HG03521 (cell line): ENCODE results near the gene ZBTB6.

Experiments used
- ATAC-seq: cut with Tn5 transposase; IDR thresholded peaks from one replicate; pipeline ENCODE4 v1.9.1; 2021; ENCODE audit warnings: mild to moderate bottlenecking, moderate library complexity; ENCODE audit not compliant: unreplicated experiment

ZBTB6 gene, protein sequence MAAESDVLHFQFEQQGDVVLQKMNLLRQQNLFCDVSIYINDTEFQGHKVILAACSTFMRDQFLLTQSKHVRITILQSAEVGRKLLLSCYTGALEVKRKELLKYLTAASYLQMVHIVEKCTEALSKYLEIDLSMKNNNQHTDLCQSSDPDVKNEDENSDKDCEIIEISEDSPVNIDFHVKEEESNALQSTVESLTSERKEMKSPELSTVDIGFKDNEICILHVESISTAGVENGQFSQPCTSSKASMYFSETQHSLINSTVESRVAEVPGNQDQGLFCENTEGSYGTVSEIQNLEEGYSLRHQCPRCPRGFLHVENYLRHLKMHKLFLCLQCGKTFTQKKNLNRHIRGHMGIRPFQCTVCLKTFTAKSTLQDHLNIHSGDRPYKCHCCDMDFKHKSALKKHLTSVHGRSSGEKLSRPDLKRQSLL

DNA sequence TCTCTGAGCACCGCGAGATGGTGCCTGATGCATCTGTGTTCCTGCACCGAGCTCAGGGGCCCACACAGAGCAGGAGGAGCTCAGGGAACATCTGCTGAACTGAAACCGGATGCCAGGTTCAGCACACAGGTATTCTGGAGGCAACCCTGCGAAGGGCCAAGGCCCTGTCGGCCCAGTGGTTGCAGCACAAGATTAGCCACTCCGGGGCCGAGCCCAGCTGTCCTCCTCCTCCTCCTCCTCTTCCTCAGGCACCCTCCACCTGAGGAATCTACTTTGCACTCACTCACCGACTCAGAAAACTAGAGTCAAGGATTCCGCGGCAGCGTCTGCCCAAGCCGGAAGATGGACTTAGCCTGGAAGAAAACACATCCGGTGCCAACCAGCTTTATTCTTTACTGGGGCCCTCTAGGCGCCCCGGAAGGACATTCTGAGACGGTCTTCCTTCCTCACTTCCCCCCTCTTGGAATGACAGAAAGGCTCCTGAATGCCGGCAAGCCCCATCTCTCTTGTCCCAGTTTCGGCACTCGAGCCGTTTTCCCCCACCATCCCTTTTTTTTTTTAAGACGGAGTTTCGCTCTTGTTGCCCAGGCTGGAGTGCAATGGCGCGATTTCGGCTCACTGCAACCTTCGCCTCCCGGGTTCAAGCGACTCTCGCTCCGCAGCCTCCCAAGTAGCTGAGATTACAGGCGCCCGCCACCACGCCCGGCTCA, at the start of gene ZBTB6:
Gene ZBTB6 (minus strand): TSS at position 360 of the 710 bp plus-strand sequence. CDS start 1,251 bp downstream, outside the sequence.
- ATAC-seq: peak; percentile 99

DNA sequence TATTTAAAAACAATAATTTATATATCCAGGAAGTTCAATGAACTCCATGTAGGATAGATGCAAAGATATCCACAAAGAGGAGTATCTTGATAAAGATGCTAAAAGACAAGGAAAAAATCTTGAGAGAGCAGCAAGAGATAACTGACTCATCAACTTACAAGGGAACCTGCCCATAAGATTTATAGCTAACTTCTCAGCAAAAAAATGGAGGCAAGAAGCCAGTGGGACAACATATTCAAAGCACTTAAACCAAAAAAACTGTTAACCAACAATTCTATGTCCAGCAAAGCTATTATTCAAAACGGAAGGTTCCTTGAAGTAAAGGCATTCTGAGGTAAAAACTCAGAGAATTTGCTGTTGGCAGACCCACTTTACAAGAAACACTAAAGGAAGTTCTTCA, 48.0 kb upstream of the ZBTB6 start:
- no peak for ATAC-seq

DNA sequence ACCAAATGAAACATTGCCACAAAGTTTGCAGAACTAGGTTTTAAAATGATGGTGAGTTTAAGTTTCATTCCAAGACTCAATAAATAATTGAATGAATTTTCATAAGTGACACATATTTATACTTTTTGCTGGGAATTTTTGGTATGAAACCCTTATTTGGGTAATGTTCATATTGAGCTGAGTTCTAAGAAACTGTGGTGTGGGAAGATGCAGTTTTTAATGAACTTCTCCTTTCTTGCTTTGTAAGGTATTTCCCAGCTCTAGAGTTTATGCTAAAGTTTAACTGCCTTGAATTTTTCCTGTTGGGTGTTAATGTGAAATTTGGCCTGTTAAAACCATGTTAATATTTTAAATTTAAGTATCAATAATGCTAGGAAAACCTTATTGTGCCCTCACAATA, 42.8 kb upstream of the ZBTB6 start:
- no peak for ATAC-seq

DNA sequence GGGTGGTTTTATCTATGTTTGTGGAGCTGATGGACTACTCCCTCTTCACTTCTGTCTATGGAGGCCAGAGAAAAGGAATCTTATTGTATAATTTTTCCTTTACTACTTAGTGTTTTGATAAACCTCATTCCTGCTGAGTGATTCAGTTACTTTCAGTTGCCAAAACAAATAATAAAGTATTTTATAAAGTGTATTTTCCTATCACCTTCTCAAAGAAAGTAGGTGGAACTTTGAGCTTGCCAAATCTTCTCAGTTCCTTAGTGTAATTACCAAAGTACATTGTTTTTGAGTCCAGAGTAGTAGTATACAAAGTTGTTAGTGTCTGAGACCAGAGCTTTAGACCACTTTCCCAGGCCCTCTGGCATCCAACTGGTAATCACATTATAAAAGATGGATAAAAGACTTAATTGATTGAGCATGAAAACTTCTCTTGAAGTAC, 41.1 kb upstream of the ZBTB6 start:
- no peak for ATAC-seq

DNA sequence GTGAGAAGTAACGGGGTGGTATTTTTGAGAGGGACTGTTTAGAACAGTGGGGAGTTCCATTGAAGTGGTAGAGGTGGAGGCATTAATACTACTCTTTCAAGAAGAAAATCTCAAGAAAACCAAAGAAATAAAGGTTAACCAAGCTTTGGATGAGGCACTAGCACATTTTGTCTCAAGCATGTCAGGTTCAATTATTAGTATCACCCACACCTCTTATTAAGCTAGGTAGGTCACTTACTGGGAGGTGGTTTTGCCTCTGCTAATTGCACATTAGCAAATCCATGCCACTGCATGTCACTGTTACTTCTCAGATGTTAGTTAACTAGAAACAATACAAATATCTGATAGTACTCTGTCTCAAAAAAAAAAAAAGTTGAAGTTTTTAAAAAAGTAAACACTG, 37.9 kb upstream of the ZBTB6 start:
- no peak for ATAC-seq

DNA sequence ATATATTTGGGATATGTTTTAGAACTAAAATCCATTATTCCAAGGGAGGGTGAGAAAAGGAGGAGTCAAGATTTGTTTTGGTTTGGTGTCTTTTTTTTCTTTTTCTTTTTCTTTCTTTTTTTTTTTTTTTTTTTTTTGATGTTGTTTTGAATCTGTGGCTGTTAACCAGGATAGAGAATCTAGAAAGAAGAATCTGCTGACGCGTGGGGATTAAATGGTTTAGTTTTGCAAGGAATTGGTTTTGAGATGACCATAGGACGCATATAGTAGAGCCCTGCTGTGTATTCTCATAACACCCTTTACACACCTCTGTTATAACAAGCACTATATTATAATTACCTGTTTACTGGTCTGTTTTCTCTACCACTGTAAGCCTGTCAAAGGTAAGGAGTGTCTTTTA, 37.1 kb upstream of the ZBTB6 start:
- ATAC-seq: no peak

DNA sequence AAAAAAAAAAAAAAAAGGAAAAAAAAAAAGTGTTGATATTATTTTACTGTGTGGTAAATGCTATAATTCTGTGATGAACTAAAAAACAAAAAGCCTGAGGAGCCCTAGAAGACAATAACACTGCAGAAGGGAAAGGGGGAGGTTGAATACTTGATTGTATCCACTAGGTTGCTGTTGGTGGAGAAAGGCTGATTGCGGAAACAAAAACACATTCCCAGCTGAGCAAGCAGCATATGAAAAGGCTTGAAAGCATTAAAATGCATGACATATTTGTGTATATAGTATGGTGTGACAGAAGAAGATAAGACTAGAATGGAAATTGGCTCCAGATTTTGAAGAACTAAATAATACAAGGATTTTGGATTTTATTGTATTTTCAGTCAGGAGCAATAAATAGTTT, 36.6 kb upstream of the ZBTB6 start:
- ATAC-seq: no peak

DNA sequence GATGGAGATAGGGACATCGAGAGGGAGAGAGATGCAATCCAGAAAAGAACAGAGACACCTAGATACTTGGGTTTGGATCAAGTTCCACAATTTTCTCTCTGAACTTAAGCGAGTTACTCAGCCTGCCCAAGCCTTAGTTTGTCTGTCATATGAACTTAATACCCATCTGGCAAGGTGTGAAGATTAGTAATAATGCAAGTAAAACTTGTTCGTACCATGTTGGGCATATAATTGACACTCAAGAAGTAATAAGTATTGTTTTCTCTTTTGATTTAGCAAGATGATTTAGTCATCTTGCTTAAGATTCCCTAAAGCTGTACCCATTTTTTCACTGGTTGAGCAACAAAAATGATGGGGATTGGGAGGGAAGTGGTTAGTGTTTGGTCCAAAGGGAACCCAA, 35.2 kb upstream of the ZBTB6 start:
- no peak for ATAC-seq

DNA sequence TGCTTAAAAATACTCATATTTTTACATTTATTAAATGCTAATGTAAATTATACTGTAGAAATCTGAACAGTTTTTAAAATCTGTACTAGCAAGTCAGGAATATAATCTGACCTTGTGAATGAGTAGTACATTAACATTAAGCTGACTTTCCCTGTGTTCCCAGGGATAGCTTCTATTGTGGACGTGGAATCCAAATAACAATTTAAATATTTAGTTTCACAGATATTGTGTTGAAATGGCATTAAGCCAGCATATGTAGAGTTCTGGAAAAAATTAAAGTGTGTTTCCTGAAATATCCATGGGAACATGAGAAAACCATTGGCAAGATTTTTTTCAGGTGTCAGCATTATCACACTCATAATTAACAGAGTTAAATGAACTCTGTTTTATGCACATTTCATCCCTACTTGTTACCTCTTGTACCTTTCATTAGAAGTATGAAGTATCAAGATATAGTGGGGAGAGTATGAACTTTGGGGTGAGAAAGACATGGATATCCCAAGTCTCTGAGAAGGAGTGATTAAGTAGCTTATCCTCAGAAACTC, 33.4 kb upstream of the ZBTB6 start:
- no peak for ATAC-seq

DNA sequence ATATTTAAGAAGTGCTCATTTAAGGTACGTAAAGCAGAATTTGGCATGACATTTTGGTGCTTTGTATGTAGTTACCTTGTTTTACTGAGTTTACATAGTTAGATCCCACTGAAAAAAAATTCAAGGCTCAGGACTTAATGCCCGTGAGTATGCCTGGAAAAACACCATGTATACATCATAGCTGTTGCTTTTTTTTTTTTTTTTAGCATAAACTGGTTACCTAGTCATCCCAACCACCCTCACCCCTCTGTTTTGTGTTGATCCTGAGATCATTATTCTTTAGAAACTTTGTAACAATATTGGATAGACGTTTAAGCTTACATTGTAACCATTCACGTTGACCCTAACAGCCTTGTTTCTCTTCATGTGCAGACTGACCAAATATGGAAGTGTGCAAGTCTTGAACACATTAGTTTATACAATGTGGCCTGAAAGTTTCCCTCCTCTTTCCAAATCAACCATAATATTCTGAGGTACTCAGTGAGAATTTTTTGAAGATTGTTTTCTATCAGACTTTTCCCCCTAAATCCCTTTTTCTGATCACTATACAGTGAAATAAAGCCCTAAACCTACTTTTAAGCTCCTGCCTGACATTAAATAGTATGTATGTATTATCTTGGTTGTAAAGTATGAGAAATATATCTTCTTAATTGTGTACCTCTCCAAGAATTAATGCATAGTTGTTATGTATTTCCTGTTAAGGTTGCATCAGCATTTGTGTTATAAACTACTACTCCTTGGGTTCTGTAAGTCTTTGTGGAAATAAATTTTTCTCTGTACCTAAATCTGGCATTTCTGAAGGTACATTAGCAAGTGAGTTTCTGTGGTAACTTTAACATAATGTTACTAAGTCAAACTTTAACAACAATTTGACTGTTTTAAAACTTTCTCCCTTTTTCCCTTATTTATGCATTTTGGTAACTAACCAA, 32.1 kb upstream of the ZBTB6 start:
- no peak for ATAC-seq

DNA sequence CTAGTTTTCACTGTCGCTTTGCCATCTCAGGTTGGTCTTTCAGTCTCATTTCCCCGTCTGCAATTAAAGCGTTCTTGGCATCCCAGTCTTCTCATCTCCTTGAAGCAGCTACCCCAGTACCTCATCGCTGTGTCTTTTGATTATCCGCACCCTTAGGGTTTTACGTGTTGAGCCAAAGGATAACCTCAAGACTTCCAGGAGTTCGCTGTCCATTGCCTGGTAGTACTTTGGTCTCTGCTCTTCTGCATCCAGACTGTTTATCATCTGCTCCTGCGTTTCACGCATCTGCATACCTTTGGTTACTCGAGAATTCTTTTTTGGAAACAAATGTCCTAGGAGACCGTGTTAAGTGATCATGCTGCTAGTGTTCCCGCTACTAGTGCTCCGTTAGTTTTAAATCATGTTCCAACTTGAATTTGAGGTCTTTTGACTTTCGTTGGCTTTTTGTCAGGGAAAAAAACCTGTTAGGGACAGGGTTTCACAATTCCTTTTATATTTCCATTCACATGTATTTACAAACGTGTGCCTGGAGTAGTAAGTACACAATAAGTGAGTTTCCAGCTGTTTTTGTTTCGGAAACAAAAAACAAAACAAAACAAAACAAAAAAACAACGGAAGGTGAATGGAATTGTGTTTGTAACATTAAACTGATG, 28.6 kb upstream of the ZBTB6 start:
- ATAC-seq: no peak

DNA sequence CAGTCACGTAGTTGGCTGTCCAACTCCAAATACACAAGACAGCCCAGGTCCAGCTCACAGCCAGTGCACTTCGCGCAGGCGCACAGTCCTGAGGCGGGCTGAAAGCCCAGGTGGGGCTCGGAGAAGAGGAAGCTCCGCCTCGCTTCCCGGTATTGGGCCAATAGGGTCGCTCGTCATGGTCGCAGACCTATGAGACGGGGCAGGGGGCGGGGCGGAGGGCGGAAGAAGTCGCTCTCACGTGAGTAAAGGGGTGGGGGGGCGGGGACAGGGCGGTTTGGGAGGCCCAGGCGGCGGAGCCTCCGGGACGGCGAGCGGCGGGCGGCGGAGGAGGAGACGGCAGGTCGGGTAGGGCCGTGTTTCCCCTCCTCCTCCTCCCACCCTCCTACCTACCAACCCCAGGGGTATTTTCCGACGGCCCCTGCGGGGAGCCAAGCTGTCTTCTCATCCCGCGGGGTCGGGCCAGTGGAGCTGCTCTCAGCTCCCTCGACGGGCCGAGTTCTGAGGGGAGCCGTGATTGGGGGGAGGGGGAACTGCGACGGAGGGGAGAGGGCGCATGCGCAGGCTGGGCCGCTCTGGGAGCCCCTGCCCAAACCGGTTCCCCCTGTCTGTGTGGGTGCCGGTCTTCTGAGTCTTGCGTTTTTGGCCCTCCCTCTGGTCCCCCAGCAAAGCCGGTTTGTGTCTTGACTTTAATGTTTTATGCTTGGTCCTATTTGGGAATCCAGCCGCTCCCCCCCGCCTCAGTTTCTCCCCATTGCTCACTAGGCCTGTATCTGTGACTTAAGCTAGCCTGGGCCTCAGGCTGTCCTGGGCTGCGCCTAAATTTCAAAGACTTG, 27.8 kb upstream of the ZBTB6 start, which contains the start of gene RABGAP1:
Gene RABGAP1 (plus strand): TSS at position 272 of the 833 bp plus-strand sequence. CDS start 16,040 bp downstream, outside the sequence.
- peak; percentile 98 for ATAC-seq

DNA sequence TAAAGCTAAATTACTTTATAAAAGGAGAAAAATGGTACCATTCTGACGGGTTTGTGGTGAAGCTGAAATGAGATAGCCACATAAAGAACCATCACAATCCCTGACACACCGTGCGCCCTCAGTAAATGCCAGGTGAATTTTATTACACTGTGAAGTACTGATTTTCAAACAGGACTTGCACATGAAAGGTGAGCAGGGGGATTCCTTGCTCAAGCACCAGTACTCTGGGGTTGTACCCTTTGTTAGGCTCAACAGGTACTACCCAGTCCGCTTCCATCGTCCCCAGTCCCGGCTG, 27.3 kb upstream of the ZBTB6 start:
- no peak for ATAC-seq

DNA sequence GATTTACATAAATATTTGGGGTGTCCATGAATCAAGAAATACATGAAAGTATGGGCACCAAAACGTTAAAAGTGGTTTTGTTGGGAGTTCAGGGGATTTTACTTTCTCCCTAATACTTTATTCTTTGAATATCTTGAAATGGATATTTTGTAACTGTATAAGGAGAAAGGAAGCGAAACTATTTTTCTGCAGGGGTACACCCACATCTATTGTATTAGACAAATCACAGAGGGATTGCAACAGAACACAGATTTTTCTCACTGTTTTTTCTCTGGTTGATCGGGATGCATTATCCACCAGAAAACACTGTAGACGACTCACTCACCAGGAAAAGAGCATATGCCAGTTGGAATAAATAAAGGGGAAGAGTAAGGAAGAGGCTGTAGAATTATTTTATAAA, 26.5 kb upstream of the ZBTB6 start:
- no peak for ATAC-seq

DNA sequence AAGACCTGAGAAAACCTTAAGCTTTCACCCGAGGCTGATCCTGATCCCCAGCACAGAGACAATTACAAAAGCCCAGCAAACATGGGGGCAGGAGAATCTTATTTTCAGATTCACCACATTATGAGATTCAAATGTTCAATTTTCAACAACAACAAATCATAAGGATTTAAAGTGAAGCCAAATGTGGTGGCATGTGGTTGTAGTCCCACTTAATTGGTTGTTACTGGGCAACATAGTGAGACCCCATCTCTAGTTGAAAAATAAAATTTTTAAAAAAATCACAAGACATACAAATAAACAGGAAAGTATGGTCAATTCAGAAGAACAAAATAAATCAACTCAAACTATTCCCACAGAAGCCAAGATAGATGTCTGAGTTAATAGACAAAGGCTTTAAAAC, 23.8 kb upstream of the ZBTB6 start:
- no peak for ATAC-seq

DNA sequence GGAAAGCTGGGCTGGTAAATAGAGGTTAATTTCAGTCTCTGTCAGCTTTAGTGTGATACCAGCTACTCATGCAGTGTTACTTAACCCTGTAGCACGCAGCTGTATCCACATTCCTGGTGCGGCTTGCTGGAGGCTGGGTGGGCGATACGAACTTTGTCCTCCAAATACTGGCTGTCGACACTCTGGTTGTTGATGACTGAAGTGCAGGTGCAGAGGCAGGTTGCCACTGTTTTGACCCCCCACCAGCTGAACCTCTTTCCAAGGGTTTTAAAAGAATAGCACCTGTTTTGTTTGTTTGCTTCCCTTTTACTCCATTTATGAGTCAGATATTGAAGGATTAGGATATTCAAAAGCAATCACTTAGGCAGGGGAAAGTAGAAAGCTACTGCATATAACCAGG, 23.3 kb upstream of the ZBTB6 start:
- ATAC-seq: no peak

DNA sequence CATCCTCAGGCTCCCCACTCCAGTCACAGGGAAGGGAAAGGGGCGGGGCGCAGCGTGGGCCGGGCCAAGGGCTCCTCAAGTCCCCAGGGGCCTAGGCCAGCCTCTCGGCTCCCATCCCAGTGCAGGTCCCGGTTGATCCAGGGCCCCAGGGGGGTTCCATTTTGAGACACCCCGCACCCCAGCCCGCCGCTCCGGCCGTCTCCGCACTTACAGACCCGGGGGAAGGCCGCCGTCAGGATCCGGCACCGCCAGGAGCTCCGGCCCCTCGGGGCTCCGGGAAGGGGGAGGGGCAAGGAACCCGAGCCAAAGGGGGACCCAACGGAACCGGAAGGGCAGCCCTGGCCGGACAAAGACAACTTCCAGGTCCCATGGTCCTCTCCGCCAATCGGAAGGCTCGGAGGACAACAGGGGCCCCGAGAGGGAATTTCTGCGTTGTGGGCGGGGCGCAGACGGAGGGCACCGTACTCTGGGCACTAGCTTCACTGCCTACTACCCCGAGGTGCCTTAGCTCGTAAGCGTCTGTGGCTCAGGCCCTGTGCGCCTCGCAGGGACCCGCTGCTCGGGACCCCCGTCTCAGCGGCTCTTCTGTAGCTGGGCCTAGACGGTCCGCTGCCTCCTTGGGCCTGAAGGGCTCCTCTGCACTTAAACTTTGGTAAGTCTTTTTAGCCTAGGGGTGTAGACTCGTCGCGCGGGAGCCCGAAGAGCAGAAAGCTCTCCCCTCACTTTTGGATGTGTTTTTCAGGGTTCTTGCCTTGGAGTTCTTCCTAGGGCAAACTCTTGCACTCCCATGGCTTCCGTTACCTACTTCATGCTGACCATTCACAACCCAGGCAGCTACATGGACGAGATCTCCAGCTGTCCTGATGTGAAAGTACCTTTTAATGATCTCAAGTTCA, 18.4 kb upstream of the ZBTB6 start, which contains the start of gene ZBTB26:
Gene ZBTB26 (minus strand): TSS at position 287 of the 896 bp plus-strand sequence. CDS start 11,578 bp downstream, outside the sequence.
- peak; percentile 97 for ATAC-seq

DNA sequence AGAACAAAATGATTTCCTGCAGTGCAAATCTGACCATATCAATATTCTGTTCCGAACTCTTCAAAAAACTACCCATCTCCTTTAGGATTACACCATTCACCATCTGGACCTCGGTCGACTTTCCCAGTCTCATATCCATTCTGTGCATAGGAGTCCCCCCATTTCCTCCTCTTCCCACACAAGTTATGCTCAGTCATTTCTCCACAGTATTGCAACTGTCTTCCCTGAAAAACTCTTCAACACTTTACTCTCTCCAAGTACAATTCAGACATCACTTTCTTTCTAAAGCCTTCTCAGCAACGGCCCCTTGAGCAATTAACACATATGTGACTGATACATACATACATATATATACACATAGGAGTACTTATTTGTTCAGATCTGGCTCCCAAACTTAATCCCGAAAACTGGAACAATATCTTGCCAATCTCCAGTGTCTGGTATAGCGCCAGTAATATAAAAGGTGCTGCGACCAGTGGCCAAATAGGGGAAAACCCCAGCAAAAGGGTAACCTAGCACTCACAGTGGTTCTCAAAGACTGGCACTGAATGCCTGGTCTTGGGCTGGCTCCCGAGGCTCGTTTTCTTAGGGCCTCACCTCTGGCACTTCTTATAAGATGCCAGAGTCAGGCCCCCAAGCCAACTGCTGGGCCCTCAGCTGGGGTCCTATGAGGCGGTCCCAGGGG, 17.6 kb upstream of the ZBTB6 start:
- ATAC-seq: no peak
